Stomach (tissue), 9 donors: Measurements from ENCODE around the gene NANOS1. TPM values are rescaled to one million over a fixed set of nuclear protein-coding genes. Genes with fewer than 3 reads are reported as not detected.

Source experiments
- DNase-seq, 2 donors: peaks; one replicate each; pipeline versions ENCODE4 v3.0.0 to v3.0.0-alpha.2; 2013 to 2019
- H3K27ac ChIP-seq, 5 donors: fragments of 200-600 bp in 4 of 5; sonication (generic) in 4 of 5; one replicate each; pipeline ENCODE4 v1.5.1; 2013 to 2019; ENCODE audit warnings: mild to moderate bottlenecking in 1 of 5, moderate library complexity in 1 of 5
- H3K27me3 ChIP-seq, 3 donors: fragments of 200-600 bp; sonication (generic); one replicate each; pipeline ENCODE4 v1.5.1; 2017 to 2019; ENCODE audit warnings: mixed run types in 1 of 3
- H3K36me3 ChIP-seq, 4 donors: fragments of 200-600 bp; sonication (generic); 1 replicate in 3 of 4; 2 replicates in 1 of 4; pipeline ENCODE4 v1.5.1; 2016 to 2019
- H3K4me1 ChIP-seq, 4 donors: fragments of 200-600 bp; sonication (generic); one replicate each; pipeline ENCODE4 v1.5.1; 2016 to 2019
- H3K4me3 ChIP-seq, 4 donors: fragments of 200-600 bp; sonication (generic) in 3 of 4; one replicate each; pipeline ENCODE4 v1.5.1; 2016 to 2019; ENCODE audit warnings: mild to moderate bottlenecking in 1 of 4
- H3K9me3 ChIP-seq, 4 donors: fragments of 200-600 bp; sonication (generic); one replicate each; pipeline ENCODE4 v1.5.1; 2016 to 2019
- CTCF ChIP-seq, 7 experiments: fragments of 450-650 bp in 4 of 7; fragments of 200-600 bp in 3 of 7; sonication (generic) in 3 of 7; IDR thresholded peaks; one replicate each; pipeline ENCODE4 v1.5.1; 2016 to 2019; ENCODE audit warnings: antibody characterized with exemption in 7 of 7, control low read depth in 2 of 7, mild to moderate bottlenecking in 1 of 7
- EP300 ChIP-seq: sonication (generic); formaldehyde crosslinking; IDR thresholded peaks from one replicate; pipeline ENCODE4 v1.6.1; 2017; ENCODE audit warnings: antibody characterized with exemption
- POLR2A ChIP-seq, 4 donors: fragments of 450-650 bp; IDR thresholded peaks; one replicate each; pipeline ENCODE4 v1.6.1; 2016; ENCODE audit warnings: antibody characterized with exemption in 4 of 4, control low read depth in 2 of 4, mild to moderate bottlenecking in 1 of 4, moderate library complexity in 1 of 4
- POLR2AphosphoS5 ChIP-seq, 3 donors: sonication (generic); formaldehyde crosslinking; IDR thresholded peaks; one replicate each; pipeline ENCODE4 v1.6.1; 2016; ENCODE audit warnings: antibody characterized with exemption in 3 of 3
- WGBS, 5 donors: extraction: QIAGEN DNeasy Blood & Tissue Kit in 3 of 5; methylation state at CpG; one replicate each; pipeline versions ENCODE4 v1.1.5 to v1.1.7; 2013 to 2018; 5-methylcytosine and 5-hydroxymethylcytosine counted together
- intact Hi-C: fragments of 100-400 bp; cut with DNase I; formaldehyde crosslinking; loops from one replicate; pipeline ENCODE4 v1.15.1; 2023; ENCODE audit warnings: low total_unique reads
- polyA plus RNA-seq, 3 donors: library from polyadenylated mRNA; stranded (reverse); fragments of 200-250 nt; gene quantifications; one replicate each; pipeline ENCODE4 v1.2.3, GENCODE V29; 2013
- total RNA-seq, 5 donors: library from RNA; depleted of rRNA; stranded (reverse); fragments of >200 nt; gene quantifications; one replicate each; pipeline versions ENCODE4 v1.1.0 to v1.2.3, GENCODE V29; 2014 to 2016
- donor health status: healthy with polysubstance abuse.
- donor health status: Bipolar disorder and iron deficiency.
- donor health status: healthy.

Gene NANOS1
- total and polyA plus RNA-seq, 8 donors, result under 0.01 to 16.1 (median 3.7) TPM

- Histone ChIP-seq H3K27ac (no peak overlapping the region), H3K36me3 (peaks cover 62 to 100% (median 100%) of the 10 kb centered on the region in 4 donors), H3K4me3 (no peak overlapping the region), H3K27me3 (no peaks in the 10 kb centered on the region), H3K4me1 (peaks cover 0 to 14% (median 2%) of the 10 kb centered on the region in 4 donors), H3K9me3 (no peaks in the 10 kb centered on the region)
- TF ChIP-seq POLR2AphosphoS5 (IDR thresholded peaks at IDR 0.05) (no peak), POLR2A (IDR thresholded peaks at IDR 0.05) (no peak), CTCF (IDR thresholded peaks at IDR 0.05) (no peak), EP300 (no peak)
- 64 to 92% (median 80%) methylated on average over 1 of the region's 1 CpG for WGBS, 5 donors
- intact Hi-C loops, result no loop called here
- no peak for DNase-seq
Measured at GRCh38 chr10:119061352-119061751, 31.8 kb downstream of the NANOS1 start.

GRCh38 chr10:119061926-119062325, 32.4 kb downstream of the NANOS1 start:
- DNase-seq, result no peak
- TF ChIP-seq POLR2AphosphoS5 (IDR thresholded peaks at IDR 0.05) (no peak), EP300 (no peak), POLR2A (IDR thresholded peaks at IDR 0.05) (no peak), CTCF (IDR thresholded peaks at IDR 0.05) (no peak)
- 87 to 98% (median 92%) methylated on average over 2 of the region's 2 CpGs for WGBS, 5 donors
- H3K27me3 ChIP-seq, result no peaks in the 10 kb centered on the region
- no peaks in the 10 kb centered on the region for H3K9me3 ChIP-seq
- no peak overlapping the region for H3K4me3 ChIP-seq
- H3K36me3 ChIP-seq, result peaks cover 62 to 100% (median 100%) of the 10 kb centered on the region in 4 donors
- no peak overlapping the region for H3K27ac ChIP-seq
- intact Hi-C loops, result no loop called here
- peaks cover 0 to 14% (median 2%) of the 10 kb centered on the region in 4 donors for H3K4me1 ChIP-seq

GRCh38 chr10:119070395-119071165, 41.1 kb downstream of the NANOS1 start:
- Histone ChIP-seq H3K27ac (no peak overlapping the region), H3K4me3 (no peak overlapping the region), H3K36me3 (peaks cover 61 to 88% (median 78%) of the 10 kb centered on the region in 4 donors), H3K9me3 (no peaks in the 10 kb centered on the region), H3K27me3 (no peaks in the 10 kb centered on the region), H3K4me1 (peaks cover 5 to 30% (median 14%) of the 10 kb centered on the region in 4 donors)
- intact Hi-C loops, result no loop called here
- 91 to 93% (median 92%) methylated on average over 9 of the region's 9 CpGs for WGBS, 5 donors
- no peak for DNase-seq
- TF ChIP-seq EP300 (no peak), POLR2AphosphoS5 (IDR thresholded peaks at IDR 0.05) (no peak), CTCF (IDR thresholded peaks at IDR 0.05) (no peak), POLR2A (IDR thresholded peaks at IDR 0.05) (no peak)

- peaks cover 39 to 58% (median 47%) of the 10 kb centered on the region in 4 donors for H3K36me3 ChIP-seq
- intact Hi-C loops, result no loop called here
- no peaks in the 10 kb centered on the region for H3K9me3 ChIP-seq
- peaks cover 19 to 58% (median 37%) of the 10 kb centered on the region in 4 donors for H3K4me1 ChIP-seq
- no peaks in the 10 kb centered on the region for H3K27me3 ChIP-seq
- no peak overlapping the region for H3K4me3 ChIP-seq
- TF ChIP-seq POLR2AphosphoS5 (IDR thresholded peaks at IDR 0.05) (no peak), POLR2A (IDR thresholded peaks at IDR 0.05) (no peak), CTCF (IDR thresholded peaks at IDR 0.05) (no peak), EP300 (no peak)
- WGBS, 5 donors, result 79 to 84% (median 82%) methylated on average over 6 of the region's 6 CpGs
- DNase-seq, result no peak
- H3K27ac ChIP-seq, result no peak overlapping the region
Measured at GRCh38 chr10:119073584-119073983, 44.1 kb downstream of the NANOS1 start.
